ENCODE measurements around the gene ELF5.

- TF ChIP-seq EZH2phosphoT487 (IDR thresholded peaks at IDR 0.05; ENCODE audit: insufficient read depth, low read depth) (no peak), EZH2 (IDR thresholded peaks at IDR 0.05; ENCODE audit: insufficient read depth, poor library complexity, severe bottlenecking) (no peak)
Measured at GRCh38 chr11:34458525-34458924, 55.1 kb downstream of the ELF5 start.
